Activated CD4-positive, alpha-beta T cell treated with anti-CD3 and anti-CD28 coated beads, Interleukin-2, amount 50 U/mL, for 4 hours (primary cell): ENCODE measurements around the gene FHIT.
"Not testable (repeated sequence)": the region's sequence is repeated elsewhere in the genome, so short reads cannot be mapped to it uniquely, and the experiment has no call there.

Experiments
- DNase-seq, 2 experiments: peaks; one replicate each; pipeline ENCODE4 v3.0.0-alpha.2; 2020

The FHIT gene

DNA sequence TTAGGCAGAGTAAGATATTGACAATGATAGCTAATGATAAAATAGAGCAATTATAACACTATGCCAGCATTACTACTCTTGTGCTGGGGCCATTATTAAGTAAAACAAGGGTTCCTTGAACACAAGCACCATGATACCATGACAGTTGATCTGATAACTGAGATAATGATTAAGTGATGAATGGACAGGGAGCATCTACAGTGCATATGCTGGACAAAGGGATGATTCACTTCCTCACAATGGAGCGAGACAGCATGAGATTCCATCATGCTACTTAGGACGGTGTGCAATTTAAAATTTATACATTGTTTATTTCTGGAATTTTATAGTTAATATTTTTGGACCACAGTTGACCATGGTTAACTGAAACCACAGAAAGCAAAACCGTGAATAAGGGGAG is 156.6 kb downstream of the FHIT start:
- no peak for DNase-seq

DNA sequence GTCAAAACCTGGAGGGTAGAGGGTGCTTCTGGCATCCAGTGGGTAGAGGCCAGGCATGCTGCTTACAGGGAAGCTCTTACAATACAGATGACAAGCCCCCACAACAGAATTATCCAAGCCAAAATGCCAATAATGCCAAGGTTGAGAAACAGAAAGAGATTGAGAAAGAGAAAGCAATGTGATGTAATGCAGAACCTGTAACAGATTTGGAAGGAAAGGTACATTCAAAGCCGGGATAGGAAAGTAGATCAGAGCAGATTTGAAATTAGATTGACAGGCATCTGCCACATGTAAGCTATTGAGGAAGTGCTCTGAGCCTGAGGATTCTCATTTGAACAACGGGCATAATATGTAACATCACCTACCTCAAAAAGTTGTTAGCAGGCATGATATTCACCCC is 157.9 kb downstream of the FHIT start:
- DNase-seq = no peak

DNA sequence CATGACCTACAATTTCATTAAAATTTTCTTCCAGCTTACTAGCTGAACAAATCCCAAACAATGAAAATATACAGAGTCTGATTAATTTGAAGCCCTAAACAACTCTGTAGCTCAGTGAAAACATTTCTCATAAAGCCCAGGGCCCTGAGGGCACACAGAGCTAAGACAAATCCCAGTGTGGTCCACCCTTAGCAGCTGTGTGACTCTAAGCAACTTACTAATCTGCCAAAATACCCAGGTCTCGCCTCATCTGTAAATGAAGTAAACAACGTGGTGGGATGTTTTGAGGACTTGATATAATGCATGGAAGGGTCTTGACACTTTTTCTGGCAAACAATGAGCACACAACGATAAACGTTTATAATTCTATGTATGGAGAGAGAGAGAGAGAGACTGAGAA is 158.4 kb downstream of the FHIT start:
- no peak for DNase-seq

DNA sequence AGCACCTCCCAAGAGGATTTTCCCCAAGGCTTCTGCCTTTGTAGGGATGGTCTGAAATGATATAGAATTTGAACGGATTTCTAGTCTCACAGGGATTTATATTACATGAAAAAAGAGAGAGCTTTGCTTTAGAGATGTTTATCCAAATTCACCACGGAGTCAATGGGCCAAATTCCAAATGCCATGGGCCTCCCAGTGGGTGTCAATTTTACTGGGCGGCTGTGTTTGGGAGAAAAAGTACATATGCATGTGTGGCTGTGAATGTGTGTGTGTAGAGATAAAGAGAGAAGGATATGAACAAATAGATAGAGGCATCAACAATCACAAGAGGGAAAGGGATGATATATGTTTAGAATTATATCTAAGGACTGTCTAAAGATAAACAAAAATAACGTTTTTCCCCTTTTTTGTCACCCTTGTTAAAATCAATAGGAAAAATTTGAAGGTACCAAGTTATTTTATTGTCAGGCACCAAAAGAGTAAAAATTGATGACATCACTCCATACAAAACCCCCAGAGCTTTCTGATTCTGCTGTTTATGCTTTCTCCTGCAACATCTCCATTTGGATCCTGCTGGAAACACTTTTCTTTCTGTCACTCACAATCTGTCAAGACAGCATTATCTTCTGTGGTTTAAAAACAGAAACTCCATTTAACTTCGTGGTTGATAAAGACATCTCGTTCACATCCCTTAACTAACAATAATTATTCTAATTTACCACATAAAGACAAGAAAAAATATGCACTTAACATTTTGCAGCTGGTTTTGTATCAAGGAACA is 160.7 kb downstream of the FHIT start:
- no peak for DNase-seq

DNA sequence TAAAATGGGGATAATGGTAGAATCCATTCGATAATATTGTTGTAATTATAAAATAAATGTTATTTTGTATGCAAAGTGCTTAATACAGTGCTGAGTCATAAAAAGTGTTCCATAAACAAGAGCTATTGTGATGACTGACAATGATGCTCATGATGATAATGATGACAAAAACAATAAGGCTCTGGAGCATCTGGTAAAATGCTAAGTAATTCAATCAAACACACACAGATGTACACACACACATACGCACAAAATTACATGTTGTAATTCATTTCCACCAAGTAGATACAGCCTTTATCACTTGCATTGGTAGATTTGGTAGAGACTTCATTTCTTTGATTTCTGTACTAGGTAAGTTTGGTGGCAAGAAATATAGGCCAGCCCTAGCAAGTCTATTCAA is 163.8 kb downstream of the FHIT start:
- no peak for DNase-seq

DNA sequence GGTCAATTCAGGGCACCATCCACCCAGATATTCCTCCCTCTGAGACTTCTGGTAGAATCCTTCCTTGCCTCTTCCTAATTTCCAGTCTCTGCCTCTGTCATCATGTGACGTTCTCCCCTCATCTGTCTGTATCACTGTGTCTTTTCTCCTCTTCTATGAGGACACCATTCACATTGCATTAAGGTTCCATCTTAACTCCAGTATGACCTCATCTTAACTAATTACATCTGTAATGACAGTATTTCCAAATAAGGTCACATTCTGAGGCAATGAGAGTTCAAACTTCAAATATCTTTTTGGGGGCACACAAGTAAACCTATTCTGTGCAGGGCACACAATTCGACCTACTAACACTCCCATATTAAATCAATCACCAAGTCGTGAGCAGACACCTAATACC is 169.7 kb downstream of the FHIT start:
- DNase-seq = no peak

DNA sequence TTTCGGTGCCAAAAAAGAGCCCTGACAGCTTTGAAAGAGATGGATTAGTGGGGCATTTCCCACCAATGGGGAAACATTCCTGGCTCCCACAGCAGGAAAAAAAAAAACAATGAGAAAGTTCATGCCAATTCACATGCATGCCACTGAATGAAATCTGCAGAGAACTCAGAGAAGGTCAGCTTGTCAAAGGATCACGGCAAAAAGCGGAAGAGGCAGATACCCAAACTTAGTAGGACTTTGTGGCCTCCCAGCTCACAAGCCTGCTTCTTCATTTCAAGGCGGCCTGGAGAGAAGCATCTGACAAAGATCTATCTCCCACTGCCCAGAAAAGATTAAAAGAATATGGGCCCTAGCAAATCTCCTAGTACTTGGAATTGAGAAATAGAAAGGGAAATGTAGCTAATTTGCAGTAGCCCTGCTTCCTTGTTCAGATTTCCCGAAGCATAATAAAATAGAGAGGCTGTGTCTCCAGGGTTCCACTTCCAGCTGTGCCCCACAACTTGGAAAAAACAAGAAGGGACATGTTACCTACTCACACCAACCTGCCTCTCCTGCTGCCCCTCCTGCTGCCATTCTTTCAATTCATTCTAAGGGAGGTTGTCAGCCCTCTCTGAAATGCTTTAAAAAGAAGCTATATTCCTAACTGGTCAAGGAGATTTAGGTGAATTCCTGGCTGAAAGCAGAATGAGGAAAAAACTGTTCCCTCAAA is 170.4 kb downstream of the FHIT start:
- no peak for DNase-seq

DNA sequence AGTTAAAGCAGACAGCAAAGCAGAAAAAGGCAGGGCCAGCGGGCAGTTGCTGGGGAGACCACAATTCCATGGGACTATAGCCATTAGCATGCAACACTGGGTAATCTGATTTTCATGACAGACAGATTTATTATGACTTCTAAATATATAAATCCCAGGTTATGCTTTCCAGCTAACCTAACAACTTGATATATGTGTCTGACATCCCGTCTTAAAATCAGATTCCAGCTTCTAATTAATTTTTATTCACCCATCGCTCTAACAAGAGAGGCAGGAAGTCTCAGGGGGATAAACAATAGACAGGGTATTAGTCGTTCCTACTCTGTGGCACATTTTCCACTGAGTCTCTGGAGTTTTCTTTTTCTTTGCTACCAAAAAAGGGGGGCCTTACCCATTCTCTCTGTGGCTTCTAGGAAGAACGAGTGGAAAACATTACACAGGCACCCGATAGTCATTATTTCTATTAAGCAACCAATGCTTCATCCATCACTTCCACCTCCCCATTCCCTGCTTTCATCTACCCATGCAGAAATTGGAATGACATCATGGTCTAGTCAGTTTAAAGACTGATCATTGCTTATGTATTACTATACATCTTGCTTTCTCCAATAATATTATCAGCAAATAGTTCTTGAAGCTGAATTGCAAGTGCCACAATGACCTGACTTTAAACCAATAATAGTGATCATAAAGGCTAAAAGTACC is 173.1 kb downstream of the FHIT start:
- DNase-seq = no peak

DNA sequence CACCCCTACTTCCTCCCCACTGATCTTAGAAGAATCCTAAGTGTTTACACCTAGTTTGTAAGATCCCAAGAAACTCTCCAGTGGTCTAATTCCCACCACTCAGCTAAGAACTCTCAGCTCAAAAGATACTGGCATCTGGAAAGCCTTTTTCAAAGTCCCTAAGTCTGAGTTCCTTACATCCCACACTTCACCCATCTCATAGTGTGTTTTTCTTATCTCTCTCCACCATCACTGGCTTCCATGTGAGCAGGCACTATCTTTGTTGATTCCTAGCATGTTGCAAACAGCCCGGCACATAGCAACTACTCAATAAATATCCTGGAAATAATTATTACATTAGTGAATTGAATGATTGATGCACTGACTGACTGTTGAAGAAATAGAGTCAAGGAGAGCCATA is 173.7 kb downstream of the FHIT start:
- no peak for DNase-seq

DNA sequence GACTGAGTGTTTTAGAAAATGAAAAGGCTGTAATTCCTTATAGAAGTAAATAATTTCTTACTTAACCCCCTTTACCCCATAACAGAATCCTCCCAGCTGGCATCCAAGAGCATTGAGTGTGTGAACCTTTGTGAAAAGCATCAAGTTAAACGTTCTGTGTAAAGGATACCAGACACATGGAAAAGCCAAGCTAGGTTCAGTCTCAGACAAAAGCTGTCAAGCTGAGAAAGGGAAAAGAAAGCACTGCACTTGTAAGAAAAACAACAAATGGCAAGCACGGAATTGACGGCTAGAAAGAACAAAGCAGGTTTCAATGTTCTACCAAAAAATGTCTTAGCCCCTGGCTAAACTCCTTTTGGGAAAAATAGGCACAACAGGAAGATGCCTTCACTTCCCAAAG is 176.5 kb downstream of the FHIT start:
- DNase-seq = no peak

DNA sequence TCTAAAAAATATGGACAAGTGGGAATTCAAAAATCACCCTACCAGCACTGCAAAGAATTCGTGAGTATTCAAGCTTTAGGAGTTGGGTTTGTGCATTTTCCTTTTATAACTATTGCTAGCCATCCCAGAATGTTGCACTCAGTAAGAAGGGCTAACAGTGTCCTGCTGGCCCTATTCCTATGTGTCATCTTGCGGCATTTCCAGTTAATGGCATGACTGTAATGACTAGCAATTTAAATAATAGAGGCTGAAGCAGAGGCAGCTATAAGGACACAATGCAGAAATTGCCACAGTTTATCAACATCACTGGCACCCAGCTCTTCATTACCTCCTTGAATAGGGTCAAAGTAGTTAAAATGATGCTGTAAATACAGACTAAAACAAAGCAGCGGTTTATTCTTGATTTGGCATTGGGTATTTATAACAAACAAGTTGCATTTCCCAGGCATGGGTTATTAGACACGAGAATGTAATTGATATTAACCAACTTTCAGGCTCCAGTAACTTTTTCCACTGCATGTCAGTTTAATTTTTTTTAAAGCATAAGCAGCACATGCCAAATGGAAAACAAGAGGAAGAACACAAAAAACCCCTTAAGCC is 177.6 kb downstream of the FHIT start:
- no peak for DNase-seq

DNA sequence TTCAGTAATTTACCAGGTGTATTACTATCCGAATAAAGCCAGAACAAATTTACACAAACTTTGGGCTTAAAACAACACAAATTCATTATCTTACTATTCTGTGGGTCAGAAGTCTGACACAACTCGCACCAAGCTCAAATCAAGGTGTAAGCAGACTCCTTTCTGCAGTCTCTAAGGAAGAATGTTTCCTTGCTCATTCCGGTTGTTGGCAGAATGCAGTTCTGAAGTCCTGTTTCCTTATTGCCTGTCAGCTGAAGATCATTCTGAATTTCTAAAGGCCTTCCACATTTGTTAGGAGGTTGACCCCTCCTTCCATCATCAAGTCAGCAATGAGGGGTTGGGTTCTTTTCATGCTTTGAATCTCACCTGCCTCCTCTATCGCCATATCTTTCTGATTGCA is 183.2 kb downstream of the FHIT start:
- DNase-seq = no peak

DNA sequence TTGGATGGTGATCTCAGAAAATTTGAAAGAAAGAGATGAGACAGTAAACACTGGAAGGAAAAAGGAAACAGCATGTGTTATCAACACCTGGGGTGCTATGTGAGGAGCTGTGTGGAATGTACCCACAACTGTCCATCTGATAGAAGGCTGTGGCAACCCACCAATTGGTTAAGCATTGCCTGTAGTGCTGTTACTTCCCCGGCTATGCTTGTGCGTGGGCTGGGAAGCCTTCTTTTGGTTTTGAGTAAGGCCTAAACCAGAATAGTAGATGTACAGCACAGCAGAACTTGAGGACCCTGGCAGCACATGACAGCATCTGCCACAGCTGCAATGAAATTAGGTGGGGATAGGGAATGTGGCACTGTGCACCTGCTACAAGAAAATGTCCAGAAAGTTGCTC is 184.5 kb downstream of the FHIT start:
- no peak for DNase-seq

DNA sequence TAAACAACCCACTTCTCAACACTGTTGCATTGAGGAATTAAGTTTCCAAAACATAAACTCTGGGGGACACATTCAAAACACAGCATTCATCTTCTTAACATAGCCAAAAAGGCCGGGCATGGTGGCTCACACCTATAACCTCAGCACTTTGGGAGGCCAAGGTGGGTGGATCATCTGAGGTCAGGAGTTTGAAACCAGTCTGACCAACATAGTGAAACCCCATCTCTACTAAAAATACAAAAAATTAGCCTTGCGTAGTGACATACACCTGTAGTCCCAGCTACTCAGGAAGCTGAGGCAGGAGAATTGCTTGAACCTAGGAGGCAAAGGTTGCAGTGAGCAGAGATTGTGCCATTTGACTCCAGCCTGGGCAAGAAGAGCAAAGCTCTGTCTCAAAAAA is 185.0 kb downstream of the FHIT start:
- not testable (repeated sequence) for DNase-seq

DNA sequence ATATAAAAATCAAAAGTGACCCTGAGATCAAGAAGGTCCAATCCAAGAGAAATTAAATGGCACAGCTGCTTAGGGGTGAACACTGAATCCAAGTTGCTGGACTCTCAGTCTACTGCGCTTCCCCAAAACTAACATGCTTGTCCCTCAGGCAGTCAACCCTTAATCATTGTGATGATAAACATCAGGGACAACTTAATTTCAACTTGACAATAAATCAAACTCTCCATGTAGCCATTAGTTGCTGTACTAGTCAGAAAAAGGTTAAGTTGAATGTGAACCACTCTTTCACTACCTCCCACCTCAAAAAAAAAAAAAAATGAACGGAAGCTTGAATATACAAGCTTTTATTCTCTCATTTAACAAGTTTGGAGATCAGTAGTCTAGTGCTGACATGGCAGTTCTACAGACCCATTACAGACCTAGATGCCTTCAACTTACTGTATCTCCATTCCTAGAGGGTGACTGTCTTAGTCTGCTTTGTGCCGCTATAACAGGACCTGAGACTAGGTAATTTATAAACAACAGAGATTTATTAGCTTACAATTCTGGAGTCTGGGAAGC is 185.7 kb downstream of the FHIT start:
- DNase-seq = no peak

DNA sequence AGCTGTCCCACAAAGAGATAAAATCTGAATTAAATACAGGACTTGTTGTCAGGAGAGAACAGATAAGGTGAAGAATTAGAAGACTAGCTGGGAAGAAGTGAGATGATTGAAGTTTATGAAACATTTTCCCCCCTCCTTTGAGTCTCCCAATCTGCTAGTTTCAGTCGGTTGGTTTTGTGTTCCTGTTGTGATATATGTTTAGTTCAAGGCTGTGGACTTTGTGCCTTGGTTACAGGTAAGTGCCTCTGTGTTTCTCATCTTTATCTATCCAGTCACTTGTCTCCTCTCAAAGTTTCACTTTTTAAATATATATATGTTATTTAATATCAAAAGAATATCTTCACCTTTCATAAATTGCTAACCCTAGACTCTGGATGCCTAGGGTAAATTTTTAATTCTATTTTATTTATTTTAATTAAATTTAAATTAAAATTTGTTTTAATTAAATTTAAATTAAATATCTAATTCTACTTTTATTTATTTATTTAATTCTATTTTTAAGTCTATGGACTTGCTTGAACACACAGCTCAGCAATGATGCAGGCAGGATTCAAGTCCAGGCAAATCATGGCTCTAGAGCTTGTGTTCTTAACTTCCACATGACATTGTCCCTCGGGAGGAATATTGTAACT is 190.0 kb downstream of the FHIT start:
- no peak for DNase-seq

DNA sequence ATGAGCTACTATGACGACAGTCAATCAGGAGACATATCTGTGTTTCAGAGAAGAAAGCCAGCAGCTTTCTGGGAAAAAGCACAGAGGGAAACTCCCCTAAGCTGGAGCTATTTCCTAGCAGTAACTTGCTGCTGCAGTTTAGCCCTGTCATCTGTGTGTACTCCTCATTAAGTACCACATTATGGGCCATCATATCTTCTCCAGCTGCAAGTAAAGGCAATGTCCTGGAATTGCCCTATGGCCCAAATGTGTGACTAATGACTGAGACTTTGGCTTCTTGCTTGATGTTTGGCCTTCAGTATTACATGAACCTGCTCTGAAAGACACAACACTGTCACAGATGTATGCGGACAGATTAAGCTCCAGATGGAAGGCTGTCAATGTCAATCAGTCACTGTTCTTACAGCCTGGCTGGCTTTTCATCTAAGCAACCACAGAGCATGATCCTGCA is 190.8 kb downstream of the FHIT start:
- DNase-seq = no peak

DNA sequence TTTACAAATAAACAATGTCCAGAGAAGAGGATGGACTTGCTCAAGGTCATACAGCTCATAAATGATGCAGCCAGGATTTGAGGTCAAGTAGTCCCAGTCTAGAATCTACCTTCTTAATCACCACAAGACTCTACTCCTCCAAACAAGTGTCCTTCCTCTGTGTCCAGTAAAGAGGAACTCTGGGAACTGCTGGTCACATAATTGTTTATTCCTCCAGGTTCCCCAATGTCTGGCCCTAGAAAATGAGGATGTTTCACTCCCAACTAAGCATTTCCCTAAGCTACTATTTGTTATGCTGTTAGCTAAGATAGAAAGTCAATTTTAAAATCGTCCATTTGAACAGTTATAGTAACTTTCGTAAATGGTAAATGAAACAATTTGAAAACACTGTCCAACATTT is 192.4 kb downstream of the FHIT start:
- DNase-seq = no peak

DNA sequence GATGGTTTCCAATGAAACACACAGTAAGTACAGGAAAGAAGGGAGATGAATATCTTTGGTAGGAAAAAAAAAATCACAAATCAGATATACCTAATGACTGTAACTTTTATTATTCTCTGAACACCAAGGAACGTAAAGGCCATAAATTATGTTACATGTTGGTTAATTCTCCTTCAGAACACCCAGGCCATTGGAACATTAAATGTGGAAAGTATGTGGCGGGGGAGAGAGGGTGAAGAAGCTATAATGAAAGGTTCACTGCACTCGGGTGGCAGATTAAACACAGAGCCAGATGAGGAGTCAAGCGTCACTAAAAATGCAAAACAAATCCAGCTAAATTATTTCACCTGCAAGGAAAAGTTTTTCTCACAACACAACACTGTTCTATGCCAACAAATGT is 193.8 kb downstream of the FHIT start:
- DNase-seq = no peak

DNA sequence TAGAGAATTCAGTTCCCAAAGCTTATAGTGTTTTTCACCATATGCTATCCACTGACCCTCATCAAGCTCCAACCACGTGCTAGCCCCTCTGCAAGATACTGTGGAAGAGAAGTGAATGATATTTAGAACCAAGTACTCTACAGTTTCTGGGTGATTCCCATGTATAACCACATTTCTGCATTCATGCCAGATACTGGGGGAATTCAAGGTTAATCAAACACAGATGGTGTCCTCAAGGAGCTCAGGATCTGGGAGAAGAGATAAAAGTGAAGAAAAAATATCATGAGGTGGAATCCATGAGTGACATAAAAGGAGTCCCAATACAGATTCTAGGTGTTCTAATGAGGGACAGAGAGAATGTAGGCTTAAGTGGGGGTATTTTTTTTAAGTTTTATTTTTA is 195.8 kb downstream of the FHIT start:
- DNase-seq = no peak

DNA sequence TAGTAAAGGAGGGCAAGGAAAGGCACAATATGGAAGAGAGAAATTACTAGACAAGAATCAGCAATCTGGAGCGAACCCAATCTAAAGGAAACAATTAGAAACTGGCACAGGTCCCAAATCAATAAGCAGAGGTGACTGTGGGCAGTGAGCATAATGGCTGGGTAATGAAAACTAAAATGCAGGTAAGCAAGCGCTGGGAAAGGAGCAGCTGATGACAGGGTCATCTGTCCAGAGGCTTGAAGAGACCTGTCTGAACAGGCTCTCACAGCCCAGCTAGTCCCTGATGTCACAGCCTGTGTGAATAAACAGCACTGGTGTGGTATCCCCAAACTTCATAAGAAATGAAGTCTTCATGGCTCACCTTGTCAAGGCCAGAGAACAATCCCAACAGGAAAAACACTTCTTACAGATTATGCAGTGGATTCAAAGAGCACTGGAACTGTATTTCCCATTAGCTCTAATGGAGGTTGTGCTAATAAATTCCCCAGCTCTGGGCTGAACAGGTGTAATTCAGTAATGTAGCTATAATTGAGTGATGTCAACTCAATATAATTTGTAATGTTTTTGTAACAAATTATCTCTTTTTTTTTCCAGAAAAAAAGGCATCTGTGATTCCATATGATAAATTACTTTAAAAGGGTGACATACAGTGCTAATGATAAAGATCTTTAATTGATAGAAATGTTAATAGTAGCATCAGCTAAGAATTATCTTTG is 197.3 kb downstream of the FHIT start:
- no peak for DNase-seq

DNA sequence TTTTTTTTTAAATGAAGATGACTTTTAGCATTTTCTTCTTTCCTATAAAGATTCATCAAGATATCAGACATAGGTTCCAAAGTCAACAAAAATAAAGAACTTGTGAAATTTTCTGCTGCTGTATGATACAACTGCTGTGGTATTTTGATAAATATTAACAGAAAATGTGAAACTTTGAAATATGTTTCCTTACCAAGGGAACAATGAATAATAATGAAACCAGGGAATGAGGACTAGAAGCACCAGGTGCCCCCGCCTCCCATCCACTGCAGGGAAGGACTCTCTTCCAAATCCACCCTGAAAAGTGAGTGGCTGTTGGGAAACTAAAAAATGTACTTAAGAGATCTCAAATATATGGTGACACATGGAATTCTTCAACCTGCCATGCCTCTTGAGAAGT is 198.4 kb downstream of the FHIT start:
- DNase-seq = no peak
